ENCODE results near the gene FN3KRP.
"Not testable (repeated sequence)": the region's sequence is repeated elsewhere in the genome, so short reads cannot be mapped to it uniquely, and the experiment has no call there.

FN3KRP gene

DNA sequence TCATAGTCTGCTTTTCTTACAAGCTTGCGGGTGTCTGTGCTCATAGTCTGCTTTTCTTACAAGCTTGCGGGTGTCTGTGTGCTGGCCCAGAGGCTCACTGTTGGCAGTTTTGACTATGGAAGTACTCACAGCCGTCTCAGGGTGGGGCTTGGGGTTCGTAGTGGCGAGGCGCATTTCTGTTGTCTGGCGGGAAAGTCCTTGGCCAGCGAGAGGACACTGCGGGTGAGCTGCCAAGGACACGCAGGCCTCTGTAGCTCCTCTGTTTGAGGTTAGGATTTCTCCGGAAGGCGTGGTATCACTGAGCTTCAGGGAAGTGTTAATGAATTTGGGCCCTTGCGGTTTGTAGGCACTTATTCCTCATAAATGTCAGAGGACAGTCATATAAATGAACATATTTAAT, 48.9 kb downstream of the FN3KRP start:
- Histone ChIP-seq H3K36me3 (ENCODE audit: control insufficient read depth, insufficient read depth, low read length) (peaks cover 29% of the 10 kb centered on the region), H3K9me3 (ENCODE audit: control insufficient read depth, low read length) (no peaks in the 10 kb centered on the region), H3K4me1 (ENCODE audit: control insufficient read depth, insufficient read depth, low read length, poor library complexity, severe bottlenecking) (peaks cover 3% of the 10 kb centered on the region), H3K27ac (ENCODE audit: insufficient read depth, low read length, poor library complexity, severe bottlenecking) (no peak overlapping the region), H3K27me3 (replicated peaks; ENCODE audit: control insufficient read depth, insufficient read depth, low read length, poor library complexity, severe bottlenecking) (no peaks in the 10 kb centered on the region), H3K4me3 (ENCODE audit: insufficient read depth, low read depth, low read length, poor library complexity, severe bottlenecking) (no peak overlapping the region)
- DNase-seq = no peak

- no peak for DNase-seq
Measured at GRCh38 chr17:82767041-82767754, 50.7 kb downstream of the FN3KRP start.

DNA sequence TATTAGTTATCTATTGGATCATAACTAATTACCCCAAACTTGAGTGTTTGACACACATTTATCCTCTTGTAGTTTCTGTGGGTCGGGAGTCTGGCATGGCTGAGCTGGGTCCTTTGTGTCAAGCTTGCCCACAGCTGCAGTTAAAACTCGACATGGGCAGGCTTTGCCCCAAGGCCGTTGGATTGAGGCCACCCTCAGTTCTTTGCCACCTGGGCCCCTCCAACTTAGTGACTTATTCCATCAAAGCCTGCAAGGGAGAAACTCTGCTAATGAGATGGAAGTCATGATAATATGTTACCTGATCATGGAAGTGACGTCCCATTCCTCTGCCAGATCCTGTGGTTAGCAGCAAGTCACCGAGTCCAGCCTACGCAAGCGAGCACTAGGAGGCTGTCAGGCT, 52.5 kb downstream of the FN3KRP start:
- H3K9me3 ChIP-seq (ENCODE audit: control insufficient read depth, low read length) = no peaks in the 10 kb centered on the region
- peaks cover 34% of the 10 kb centered on the region for H3K36me3 ChIP-seq (ENCODE audit: control insufficient read depth, insufficient read depth, low read length)
- H3K4me1 ChIP-seq (ENCODE audit: control insufficient read depth, insufficient read depth, low read length, poor library complexity, severe bottlenecking) = peaks cover 3% of the 10 kb centered on the region
- DNase-seq = no peak
- no peaks in the 10 kb centered on the region for H3K27me3 ChIP-seq (replicated peaks; ENCODE audit: control insufficient read depth, insufficient read depth, low read length, poor library complexity, severe bottlenecking)
- H3K4me3 ChIP-seq (ENCODE audit: insufficient read depth, low read depth, low read length, poor library complexity, severe bottlenecking) = no peak overlapping the region
- no peak overlapping the region for H3K27ac ChIP-seq (ENCODE audit: insufficient read depth, low read length, poor library complexity, severe bottlenecking)

More at GRCh38 chr17:82767041-82767754, 50.7 kb downstream of the FN3KRP start:
- Histone ChIP-seq H3K36me3 (ENCODE audit: control insufficient read depth, insufficient read depth, low read length) (peaks cover 29% of the 10 kb centered on the region), H3K27me3 (replicated peaks; ENCODE audit: control insufficient read depth, insufficient read depth, low read length, poor library complexity, severe bottlenecking) (no peaks in the 10 kb centered on the region), H3K9me3 (ENCODE audit: control insufficient read depth, low read length) (no peaks in the 10 kb centered on the region), H3K27ac (ENCODE audit: insufficient read depth, low read length, poor library complexity, severe bottlenecking) (no peak overlapping the region), H3K4me3 (ENCODE audit: insufficient read depth, low read depth, low read length, poor library complexity, severe bottlenecking) (no peak overlapping the region), H3K4me1 (ENCODE audit: control insufficient read depth, insufficient read depth, low read length, poor library complexity, severe bottlenecking) (peaks cover 3% of the 10 kb centered on the region)

- no peaks in the 10 kb centered on the region for H3K27me3 ChIP-seq (replicated peaks; ENCODE audit: control insufficient read depth, insufficient read depth, low read length, poor library complexity, severe bottlenecking)
- no peak overlapping the region for H3K4me3 ChIP-seq (ENCODE audit: insufficient read depth, low read depth, low read length, poor library complexity, severe bottlenecking)
- peaks cover 6% of the 10 kb centered on the region for H3K4me1 ChIP-seq (ENCODE audit: control insufficient read depth, insufficient read depth, low read length, poor library complexity, severe bottlenecking)
- H3K36me3 ChIP-seq (ENCODE audit: control insufficient read depth, insufficient read depth, low read length) = peaks cover 28% of the 10 kb centered on the region
- no peak for DNase-seq
- H3K9me3 ChIP-seq (ENCODE audit: control insufficient read depth, low read length) = no peaks in the 10 kb centered on the region
- no peak overlapping the region for H3K27ac ChIP-seq (ENCODE audit: insufficient read depth, low read length, poor library complexity, severe bottlenecking)
Measured at GRCh38 chr17:82772026-82772425, 55.5 kb downstream of the FN3KRP start.

- not testable (repeated sequence) for DNase-seq; H3K4me3 ChIP-seq (ENCODE audit: insufficient read depth, low read depth, low read length, poor library complexity, severe bottlenecking); H3K27ac ChIP-seq (ENCODE audit: insufficient read depth, low read length, poor library complexity, severe bottlenecking); H3K9me3 ChIP-seq (ENCODE audit: control insufficient read depth, low read length); H3K4me1 ChIP-seq (ENCODE audit: control insufficient read depth, insufficient read depth, low read length, poor library complexity, severe bottlenecking); H3K27me3 ChIP-seq (replicated peaks; ENCODE audit: control insufficient read depth, insufficient read depth, low read length, poor library complexity, severe bottlenecking)
- H3K36me3 ChIP-seq (ENCODE audit: control insufficient read depth, insufficient read depth, low read length) = peaks cover 12% of the 10 kb centered on the region
Measured at GRCh38 chr17:82774456-82774855, 58.0 kb downstream of the FN3KRP start.

GRCh38 chr17:82775001-82775823, 58.7 kb downstream of the FN3KRP start:
- peak in 1 of 3 donors; percentile 21 for DNase-seq
- Histone ChIP-seq H3K4me1 (ENCODE audit: control insufficient read depth, insufficient read depth, low read length, poor library complexity, severe bottlenecking) (peaks cover 6% of the 10 kb centered on the region), H3K27me3 (replicated peaks; ENCODE audit: control insufficient read depth, insufficient read depth, low read length, poor library complexity, severe bottlenecking) (no peaks in the 10 kb centered on the region), H3K9me3 (ENCODE audit: control insufficient read depth, low read length) (no peaks in the 10 kb centered on the region), H3K36me3 (ENCODE audit: control insufficient read depth, insufficient read depth, low read length) (peaks cover 8% of the 10 kb centered on the region), H3K27ac (ENCODE audit: insufficient read depth, low read length, poor library complexity, severe bottlenecking) (no peak overlapping the region), H3K4me3 (ENCODE audit: insufficient read depth, low read depth, low read length, poor library complexity, severe bottlenecking) (no peak overlapping the region)

GRCh38 chr17:82776454-82776853, 59.9 kb downstream of the FN3KRP start:
- Histone ChIP-seq H3K4me3 (ENCODE audit: insufficient read depth, low read depth, low read length, poor library complexity, severe bottlenecking) (no peak overlapping the region), H3K9me3 (ENCODE audit: control insufficient read depth, low read length) (no peaks in the 10 kb centered on the region), H3K27ac (ENCODE audit: insufficient read depth, low read length, poor library complexity, severe bottlenecking) (no peak overlapping the region), H3K36me3 (ENCODE audit: control insufficient read depth, insufficient read depth, low read length) (peaks cover 8% of the 10 kb centered on the region), H3K4me1 (ENCODE audit: control insufficient read depth, insufficient read depth, low read length, poor library complexity, severe bottlenecking) (peaks cover 6% of the 10 kb centered on the region), H3K27me3 (replicated peaks; ENCODE audit: control insufficient read depth, insufficient read depth, low read length, poor library complexity, severe bottlenecking) (no peaks in the 10 kb centered on the region)
- DNase-seq = no peak

All from effector memory CD4-positive, alpha-beta T cell (primary cell).